Left renal pelvis (tissue), 4 donors: ENCODE measurements around the gene ELOB. TPM values are rescaled to one million over a fixed set of nuclear protein-coding genes. Genes with fewer than 3 reads are reported as not detected.

Experiments
- DNase-seq, 4 donors: peaks; one replicate each; pipeline ENCODE4 v3.0.0-alpha.2; 2013; ENCODE audit warnings: low read depth in 4 of 4, low spot score in 3 of 4
- polyA plus RNA-seq, 4 donors: library from polyadenylated mRNA; unstranded; fragments of 120-200 nt; gene quantifications; one replicate each; pipeline ENCODE4 v1.2.1, GENCODE V29; 2013; ENCODE audit not compliant: insufficient read length in 4 of 4

Gene ELOB
- polyA plus RNA-seq, 4 donors, result 211 to 300 (median 224) TPM

DNA sequence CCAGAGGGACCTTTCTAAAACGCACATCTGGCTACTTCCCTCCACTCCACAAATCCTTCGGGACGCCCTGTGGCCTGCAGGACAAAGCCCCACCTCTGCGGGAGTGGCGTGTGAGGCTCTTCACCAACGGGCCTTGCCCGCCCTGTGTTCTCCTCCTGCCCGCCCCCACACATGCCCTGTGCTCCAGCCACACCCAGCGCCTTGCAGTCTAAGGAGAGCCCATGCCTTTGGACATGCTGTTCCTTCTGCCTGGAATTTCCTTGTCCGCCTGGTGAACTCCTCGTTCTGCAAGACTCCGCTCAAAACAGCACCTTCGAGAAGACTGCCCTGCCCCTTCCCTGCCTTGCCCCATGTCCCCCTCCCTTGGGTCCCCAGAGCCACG, 7.4 kb downstream of the ELOB start:
- no peak for DNase-seq

- DNase-seq, result no peak
Measured at GRCh38 chr16:2769100-2769529, 8.0 kb downstream of the ELOB start.

DNA sequence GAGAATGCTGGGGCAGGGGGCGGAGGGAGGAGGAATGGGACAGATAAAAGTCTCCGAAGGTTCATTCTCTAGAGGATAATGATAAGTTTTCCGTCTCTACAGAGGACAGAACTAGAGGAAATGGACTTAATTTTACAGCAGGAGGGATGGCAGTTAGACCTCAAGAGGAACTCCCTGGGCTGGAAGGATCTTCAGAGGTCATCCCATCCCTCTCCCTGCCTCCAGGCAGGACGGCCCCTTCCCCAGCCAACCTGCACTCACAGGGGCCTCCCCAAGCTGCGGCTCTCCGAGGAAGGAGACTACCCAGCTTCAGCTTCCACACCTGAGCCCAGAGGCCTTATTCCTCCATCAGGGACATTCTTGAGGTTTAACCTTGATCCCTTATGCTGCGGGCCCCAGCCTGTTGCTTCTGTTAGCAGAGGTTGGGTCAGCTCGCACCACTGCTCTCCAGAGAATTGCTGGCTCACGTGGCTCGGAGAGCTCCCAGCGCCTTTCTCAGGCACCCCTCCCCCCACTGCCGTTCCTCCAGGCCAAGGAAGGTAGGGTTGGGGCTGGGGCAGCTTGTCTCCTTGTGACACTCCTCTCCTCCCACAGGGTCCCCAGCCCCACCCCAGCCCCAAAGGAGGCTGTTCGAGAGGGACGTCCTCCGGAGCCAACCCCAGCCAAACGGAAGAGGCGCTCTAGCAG, 8.5 kb downstream of the ELOB start:
- no peak for DNase-seq

- no peak for DNase-seq
Measured at GRCh38 chr16:2767891-2768290, 9.2 kb downstream of the ELOB start.

- no peak for DNase-seq
Measured at GRCh38 chr16:2767140-2767731, 9.8 kb downstream of the ELOB start.

DNA sequence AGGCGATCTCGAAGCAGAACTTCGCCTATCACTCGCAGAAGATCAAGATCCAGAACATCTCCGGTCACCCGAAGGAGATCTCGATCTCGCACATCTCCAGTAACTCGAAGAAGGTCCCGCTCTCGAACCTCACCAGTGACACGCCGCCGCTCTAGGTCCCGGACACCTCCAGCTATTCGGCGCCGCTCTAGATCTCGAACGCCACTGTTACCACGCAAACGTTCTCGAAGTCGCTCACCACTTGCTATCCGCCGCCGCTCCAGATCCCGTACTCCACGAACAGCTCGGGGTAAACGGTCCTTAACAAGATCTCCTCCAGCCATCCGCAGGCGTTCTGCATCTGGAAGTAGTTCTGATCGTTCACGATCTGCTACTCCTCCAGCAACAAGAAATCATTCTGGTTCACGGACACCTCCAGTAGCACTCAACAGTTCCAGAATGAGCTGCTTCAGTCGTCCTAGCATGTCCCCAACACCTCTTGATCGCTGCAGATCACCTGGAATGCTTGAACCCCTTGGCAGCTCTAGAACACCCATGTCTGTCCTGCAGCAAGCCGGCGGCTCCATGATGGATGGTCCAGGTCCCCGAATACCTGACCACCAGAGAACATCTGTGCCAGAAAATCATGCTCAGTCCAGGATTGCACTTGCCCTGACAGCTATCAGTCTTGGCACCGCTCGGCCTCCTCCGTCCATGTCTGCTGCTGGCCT, 10.5 kb downstream of the ELOB start:
- DNase-seq, result no peak

DNA sequence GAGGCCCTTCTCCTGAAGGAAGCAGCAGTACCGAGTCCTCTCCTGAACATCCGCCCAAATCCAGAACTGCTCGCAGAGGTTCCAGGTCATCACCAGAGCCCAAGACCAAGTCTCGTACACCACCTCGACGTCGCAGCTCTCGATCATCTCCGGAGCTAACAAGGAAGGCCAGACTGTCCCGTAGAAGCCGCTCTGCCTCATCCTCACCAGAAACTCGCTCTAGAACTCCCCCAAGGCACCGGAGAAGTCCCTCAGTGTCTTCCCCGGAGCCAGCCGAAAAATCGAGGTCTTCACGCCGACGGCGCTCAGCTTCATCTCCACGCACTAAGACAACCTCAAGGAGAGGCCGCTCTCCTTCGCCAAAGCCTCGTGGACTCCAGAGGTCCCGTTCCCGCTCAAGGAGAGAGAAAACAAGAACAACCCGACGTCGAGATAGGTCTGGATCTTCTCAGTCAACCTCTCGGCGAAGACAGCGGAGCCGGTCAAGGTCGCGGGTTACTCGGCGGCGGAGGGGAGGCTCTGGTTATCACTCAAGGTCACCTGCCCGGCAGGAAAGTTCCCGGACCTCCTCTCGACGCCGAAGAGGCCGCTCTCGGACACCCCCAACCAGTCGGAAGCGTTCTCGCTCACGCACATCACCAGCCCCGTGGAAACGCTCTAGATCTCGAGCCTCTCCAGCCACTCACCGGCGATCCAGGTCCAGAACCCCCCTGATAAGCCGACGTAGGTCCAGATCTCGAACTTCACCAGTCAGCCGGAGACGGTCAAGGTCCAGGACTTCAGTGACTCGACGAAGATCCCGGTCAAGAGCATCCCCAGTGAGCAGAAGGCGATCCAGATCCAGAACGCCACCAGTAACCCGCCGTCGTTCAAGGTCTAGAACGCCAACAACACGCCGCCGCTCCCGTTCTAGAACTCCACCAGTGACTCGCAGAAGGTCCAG, 11.3 kb downstream of the ELOB start:
- DNase-seq, result no peak

DNA sequence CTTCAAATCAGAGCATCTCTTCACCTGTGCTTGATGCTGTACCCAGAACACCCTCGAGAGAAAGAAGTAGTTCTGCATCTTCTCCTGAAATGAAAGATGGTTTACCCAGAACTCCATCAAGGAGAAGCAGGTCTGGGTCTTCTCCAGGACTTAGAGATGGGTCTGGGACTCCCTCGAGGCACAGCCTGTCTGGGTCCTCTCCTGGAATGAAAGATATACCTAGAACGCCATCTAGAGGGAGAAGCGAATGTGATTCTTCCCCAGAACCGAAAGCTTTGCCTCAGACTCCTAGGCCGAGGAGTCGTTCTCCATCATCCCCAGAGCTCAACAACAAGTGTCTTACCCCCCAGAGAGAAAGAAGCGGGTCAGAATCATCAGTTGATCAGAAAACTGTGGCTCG, 12.4 kb downstream of the ELOB start:
- DNase-seq, result no peak

- no peak for DNase-seq
Measured at GRCh38 chr16:2763173-2763572, 13.9 kb downstream of the ELOB start.

DNA sequence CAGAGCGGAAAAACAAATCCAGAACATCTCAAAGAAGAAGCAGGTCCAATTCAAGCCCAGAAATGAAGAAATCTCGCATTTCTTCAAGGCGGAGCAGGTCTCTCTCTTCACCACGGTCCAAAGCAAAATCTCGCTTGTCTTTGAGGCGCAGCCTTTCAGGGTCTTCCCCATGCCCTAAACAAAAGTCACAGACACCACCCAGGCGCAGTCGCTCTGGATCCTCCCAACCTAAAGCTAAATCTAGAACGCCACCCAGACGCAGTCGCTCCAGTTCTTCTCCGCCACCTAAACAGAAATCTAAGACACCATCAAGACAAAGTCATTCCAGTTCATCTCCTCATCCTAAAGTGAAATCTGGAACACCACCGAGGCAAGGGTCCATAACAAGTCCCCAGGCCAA, 14.4 kb downstream of the ELOB start:
- no peak for DNase-seq

DNA sequence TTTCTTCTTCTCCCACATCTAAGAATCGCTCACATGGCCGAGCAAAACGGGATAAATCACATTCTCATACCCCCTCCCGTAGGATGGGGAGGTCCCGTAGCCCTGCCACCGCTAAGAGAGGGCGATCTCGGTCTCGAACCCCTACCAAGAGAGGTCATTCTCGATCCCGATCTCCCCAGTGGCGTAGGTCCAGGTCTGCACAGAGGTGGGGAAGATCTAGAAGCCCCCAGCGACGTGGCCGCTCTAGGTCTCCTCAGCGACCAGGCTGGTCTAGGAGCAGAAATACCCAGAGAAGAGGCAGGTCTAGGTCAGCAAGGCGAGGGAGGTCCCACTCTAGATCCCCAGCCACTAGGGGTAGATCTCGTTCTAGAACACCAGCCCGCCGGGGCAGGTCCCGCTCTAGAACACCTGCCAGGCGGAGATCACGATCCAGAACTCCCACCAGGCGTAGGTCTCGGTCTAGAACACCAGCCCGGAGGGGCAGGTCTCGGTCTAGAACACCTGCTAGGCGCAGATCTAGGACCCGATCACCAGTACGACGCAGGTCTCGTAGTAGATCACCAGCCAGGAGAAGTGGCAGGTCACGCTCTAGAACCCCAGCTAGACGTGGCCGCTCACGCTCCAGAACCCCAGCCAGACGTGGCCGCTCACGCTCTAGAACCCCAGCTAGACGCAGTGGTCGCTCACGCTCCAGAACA, 15.0 kb downstream of the ELOB start:
- DNase-seq, result no peak

DNA sequence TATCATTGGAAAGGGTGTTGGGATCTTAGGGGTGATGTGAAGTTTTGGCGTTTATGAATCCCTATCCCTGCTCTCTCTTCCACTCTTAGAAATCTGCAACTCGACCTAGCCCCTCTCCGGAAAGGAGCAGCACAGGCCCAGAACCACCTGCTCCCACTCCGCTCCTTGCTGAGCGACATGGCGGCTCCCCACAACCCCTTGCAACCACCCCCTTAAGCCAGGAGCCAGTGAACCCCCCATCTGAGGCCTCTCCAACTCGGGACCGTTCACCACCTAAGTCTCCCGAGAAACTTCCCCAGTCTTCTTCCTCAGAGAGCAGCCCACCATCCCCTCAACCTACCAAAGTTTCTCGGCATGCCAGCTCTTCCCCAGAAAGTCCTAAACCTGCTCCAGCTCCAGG, 15.6 kb downstream of the ELOB start:
- no peak for DNase-seq

DNA sequence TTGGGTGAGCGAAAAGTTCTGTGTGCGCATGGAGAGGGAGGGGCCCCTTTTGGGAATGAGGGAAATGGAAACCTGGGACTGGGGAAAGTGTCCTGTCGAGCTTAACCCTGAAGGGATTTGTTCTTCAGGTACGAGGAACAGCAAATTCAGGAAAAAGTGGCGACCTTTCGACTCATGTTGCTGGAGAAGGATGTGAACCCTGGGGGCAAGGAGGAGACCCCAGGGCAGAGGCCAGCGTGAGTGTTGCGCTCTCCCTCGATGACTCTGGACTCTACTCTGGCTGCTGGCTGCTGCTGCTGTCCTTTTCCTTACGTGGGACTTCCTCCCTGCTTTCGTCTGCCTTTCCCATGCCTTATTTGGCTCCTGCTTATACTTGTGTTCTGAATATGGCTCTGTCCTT, 19.7 kb downstream of the ELOB start:
- no peak for DNase-seq

DNA sequence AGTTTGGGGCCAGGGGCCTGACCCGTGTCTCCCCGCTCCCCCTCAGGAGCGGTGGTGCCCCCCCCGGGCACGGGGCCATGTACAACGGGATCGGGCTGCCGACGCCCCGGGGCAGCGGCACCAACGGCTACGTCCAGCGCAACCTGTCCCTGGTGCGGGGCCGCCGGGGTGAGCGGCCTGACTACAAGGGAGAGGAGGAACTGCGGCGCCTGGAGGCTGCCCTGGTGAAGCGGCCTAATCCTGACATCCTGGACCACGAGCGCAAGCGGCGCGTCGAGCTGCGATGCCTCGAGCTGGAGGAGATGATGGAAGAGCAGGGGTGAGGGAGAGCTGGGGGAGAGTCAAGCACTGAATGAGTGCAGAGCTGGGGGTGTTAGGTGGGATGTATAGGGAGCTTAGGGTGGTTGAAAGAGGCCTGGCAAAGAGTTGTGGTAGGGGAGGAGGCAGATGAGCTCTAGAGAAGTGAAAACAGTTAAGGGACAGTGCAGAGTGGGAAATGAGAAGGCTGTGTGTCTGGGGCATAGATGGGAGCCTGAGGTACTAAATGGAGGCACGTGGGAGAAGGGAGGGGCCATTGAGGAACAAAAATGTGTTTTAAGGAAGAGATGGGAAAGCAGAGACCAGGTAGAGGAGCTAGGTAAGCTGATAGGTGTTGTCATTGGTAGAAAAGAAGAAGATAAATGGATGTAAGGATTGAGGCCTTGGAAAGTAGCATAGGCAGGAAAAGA, 20.6 kb downstream of the ELOB start:
- no peak for DNase-seq

DNA sequence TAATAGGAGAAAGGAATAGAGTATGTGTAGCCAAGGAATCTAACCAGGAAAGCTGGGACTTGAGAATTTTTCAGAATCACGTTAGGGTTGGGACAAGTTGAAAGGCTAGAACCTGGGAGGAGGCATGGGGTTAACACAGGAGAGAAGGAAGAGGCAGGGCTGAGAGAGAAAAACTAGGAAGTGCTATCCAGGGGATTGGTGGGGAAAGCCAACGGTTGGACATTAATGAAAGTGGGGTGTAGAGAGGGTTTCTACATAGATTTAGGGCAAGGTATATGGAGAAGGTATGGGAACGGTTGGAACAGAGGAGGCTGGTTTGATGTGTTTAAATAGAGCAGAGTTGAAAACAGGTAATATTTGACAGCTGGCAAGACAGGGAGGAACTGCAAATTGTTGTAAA, 21.9 kb downstream of the ELOB start:
- DNase-seq, result no peak

- no peak for DNase-seq
Measured at GRCh38 chr16:2753733-2754020, 23.4 kb downstream of the ELOB start.

- peak; percentile 62 to 70 (median 67) for DNase-seq
Measured at GRCh38 chr16:2752850-2753732, 24.0 kb downstream of the ELOB start.

DNA sequence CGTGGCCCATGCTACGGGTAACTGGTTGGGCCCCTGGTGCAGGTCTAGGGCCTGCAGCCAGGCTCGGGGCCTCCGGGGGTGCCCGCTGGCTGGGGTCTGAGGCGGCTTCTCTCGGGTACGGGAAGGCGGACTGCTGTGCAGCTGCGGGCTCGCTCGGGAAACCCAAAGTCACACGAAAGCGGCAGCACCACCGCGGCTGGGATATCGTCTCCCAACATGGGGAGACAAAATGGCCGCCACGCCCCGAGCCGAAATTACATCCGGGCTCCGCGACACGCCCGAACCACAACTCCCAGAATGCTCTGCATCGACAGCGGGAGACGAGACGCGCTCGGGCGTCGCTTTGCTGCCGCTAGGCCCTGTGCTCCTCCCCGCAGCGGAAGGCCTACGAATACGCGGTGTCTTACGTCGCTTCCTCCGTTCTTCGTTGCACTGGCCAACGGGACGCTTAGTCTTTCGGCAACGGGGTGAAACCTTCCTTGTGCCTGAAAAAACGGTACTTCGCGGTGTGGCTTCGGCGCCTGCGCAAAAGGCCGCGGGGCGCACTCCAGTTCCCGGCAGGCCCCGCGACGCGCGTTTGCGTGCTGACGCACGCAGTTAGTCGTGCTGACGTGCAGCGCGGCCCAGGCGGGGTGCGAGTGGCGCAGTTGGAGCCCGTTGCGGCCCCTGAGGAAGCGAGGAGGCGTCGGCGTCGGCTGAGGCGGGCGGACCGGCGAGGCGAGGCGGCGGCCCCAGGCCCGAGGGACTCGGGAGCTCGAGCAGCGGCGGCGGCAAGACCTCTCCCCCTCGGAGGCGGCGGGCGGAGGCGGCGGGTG, 24.8 kb downstream of the ELOB start, which contains the start of gene SRRM2:
Gene SRRM2, plus strand, starts transcription at position 604 of the 815 bp plus-strand sequence. CDS start 3,727 bp downstream, outside the sequence.
- peak; percentile 94 to 99 (median 95) for DNase-seq
